Spleen (tissue), 11 donors: ENCODE measurements around the gene TCEAL5. TPM values are rescaled to one million over a fixed set of nuclear protein-coding genes. Genes with fewer than 3 reads are reported as not detected.
A peak's percentile ranks its signal among the peaks of the same experiment; 100 is the strongest.

ENCODE experiments used
- DNase-seq: peaks from one replicate; pipeline ENCODE4 v3.0.0-alpha.2; 2020
- H3K27ac ChIP-seq, 8 donors: fragments of 200-600 bp; sonication (generic) in 7 of 8; 1 replicate in 4 of 8; 2 replicates in 4 of 8; pipeline versions ENCODE4 v1.5.0 to v1.8.0; 2016 to 2021; ENCODE audit warnings: inconsistent platforms in 4 of 8, mild to moderate bottlenecking in 4 of 8, moderate library complexity in 1 of 8
- H3K27me3 ChIP-seq, 7 donors: fragments of 200-600 bp; sonication (generic) in 6 of 7; replicated peaks in 1 of 7; 1 replicate in 4 of 7; 2 replicates in 3 of 7; pipeline versions ENCODE4 v1.5.0 to v1.8.0; 2016 to 2021; ENCODE audit warnings: inconsistent platforms in 3 of 7, mild to moderate bottlenecking in 1 of 7
- H3K36me3 ChIP-seq, 6 donors: fragments of 200-600 bp; sonication (generic) in 5 of 6; 1 replicate in 4 of 6; 2 replicates in 2 of 6; pipeline versions ENCODE4 v1.5.0 to v1.8.0; 2016 to 2021; ENCODE audit warnings: inconsistent platforms in 2 of 6
- H3K4me1 ChIP-seq, 6 donors: fragments of 200-600 bp; sonication (generic) in 5 of 6; 1 replicate in 3 of 6; 2 replicates in 3 of 6; pipeline versions ENCODE4 v1.5.0 to v1.8.0; 2016 to 2021; ENCODE audit warnings: inconsistent platforms in 3 of 6
- H3K4me3 ChIP-seq, 8 donors: fragments of 200-600 bp; sonication (generic) in 7 of 8; 1 replicate in 4 of 8; 2 replicates in 4 of 8; pipeline versions ENCODE4 v1.5.0 to v1.8.0; 2016 to 2021; ENCODE audit warnings: inconsistent platforms in 4 of 8, mild to moderate bottlenecking in 4 of 8, moderate library complexity in 2 of 8
- H3K9me3 ChIP-seq, 8 donors: fragments of 200-600 bp; sonication (generic) in 7 of 8; 1 replicate in 4 of 8; 2 replicates in 4 of 8; pipeline versions ENCODE4 v1.5.0 to v1.8.0; 2016 to 2021; ENCODE audit warnings: inconsistent platforms in 4 of 8
- CTCF ChIP-seq, 11 experiments: fragments of 200-600 bp in 7 of 11; fragments of 450-650 bp in 4 of 11; sonication (generic) in 4 of 11; IDR thresholded peaks in 8 of 11; conservative IDR thresholded peaks in 3 of 11; 1 replicate in 7 of 11; 2 replicates in 4 of 11; pipeline versions ENCODE4 v1.4.0 to v1.8.0; 2016 to 2021; ENCODE audit warnings: antibody characterized with exemption in 11 of 11, inconsistent platforms in 4 of 11, mild to moderate bottlenecking in 1 of 11
- POLR2A ChIP-seq, 3 donors: fragments of 450-650 bp; IDR thresholded peaks; one replicate each; pipeline ENCODE4 v1.5.1; 2017; ENCODE audit warnings: antibody characterized with exemption in 3 of 3, mild to moderate bottlenecking in 1 of 3
- POLR2AphosphoS5 ChIP-seq, 3 donors: sonication (generic); formaldehyde crosslinking; IDR thresholded peaks; one replicate each; pipeline ENCODE4 v1.5.1; 2017; ENCODE audit warnings: antibody characterized with exemption in 3 of 3
- WGBS, 5 donors: extraction: QIAGEN DNeasy Blood & Tissue Kit in 3 of 5; methylation state at CpG; one replicate each; pipeline versions ENCODE4 v1.1.5 to v1.1.7; 2013 to 2018; 5-methylcytosine and 5-hydroxymethylcytosine counted together
- intact Hi-C: fragments of 100-400 bp; cut with DNase I; formaldehyde crosslinking; loops from one replicate; pipeline ENCODE4 v1.15.0; 2023; ENCODE audit warnings: low total_unique reads
- polyA plus RNA-seq, 3 donors: library from polyadenylated mRNA; stranded (reverse); fragments of 200-250 nt; gene quantifications; one replicate each; pipeline ENCODE4 v1.2.1, GENCODE V29; 2013
- total RNA-seq, 7 donors: library from RNA; depleted of rRNA in 3 of 7; stranded (reverse); fragments of >200 nt in 3 of 7; fragmentation: NEBNext Ultra II Directional in 4 of 7; extraction: Animal tissue kit (Norgen Biotek cat#: 25700) in 4 of 7; gene quantifications; one replicate each; pipeline versions ENCODE4 v1.1.0 to v1.2.1, GENCODE V29; 2016 to 2021
- donor health status: healthy with polysubstance abuse.
- donor health status: DM: no; HTN: no; CAD: no; lungs with moderate emphysema.
- donor health status: DM: no; HTN: no; CAD: no.
- donor health status: Bipolar disorder and iron deficiency.
- donor health status: healthy.
- donor health status: DM: no; HTN: no; CAD: no.
- donor health status: DM: yes; HTN: yes; CAD: no.

TCEAL5 gene
- total and polyA plus RNA-seq, 10 donors = 0.92 TPM; not detected in 9

DNA sequence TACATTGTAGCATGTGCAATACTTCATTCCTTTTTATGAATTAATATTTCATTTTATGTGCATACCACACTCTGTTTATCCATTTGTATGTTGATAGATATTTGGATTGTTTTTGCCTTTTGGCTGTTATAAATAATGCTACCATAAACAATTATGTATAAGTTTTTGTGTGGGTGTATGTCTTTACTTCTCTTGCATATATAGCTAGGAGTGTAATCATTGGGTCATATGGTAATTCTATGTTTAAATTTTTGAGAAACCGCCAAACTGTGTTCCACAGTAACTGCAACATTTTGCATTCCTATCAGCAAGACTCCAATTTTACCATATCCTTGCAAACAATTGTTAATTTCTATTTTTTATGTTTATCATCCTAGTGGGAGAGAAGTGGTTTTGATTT is 3.1 kb upstream of the TCEAL5 start:
- no peak for TF ChIP-seq CTCF (IDR thresholded peaks at IDR 0.05 in 8 of 11, conservative IDR thresholded peaks at IDR 0.05 in 3 of 11)
- no peak for TF ChIP-seq POLR2A (IDR thresholded peaks at IDR 0.05)
- TF ChIP-seq POLR2AphosphoS5 (IDR thresholded peaks at IDR 0.05) = no peak
- Histone ChIP-seq H3K27me3 (peaks cover 0 to 61% (median 11%) of the 10 kb centered on the region in 7 donors), H3K4me3 (no peak overlapping the region), H3K9me3 (no peaks in the 10 kb centered on the region), H3K36me3 (no peaks in the 10 kb centered on the region), H3K27ac (no peak overlapping the region), H3K4me1 (peaks cover 0 to 5% (median 0%) of the 10 kb centered on the region in 6 donors)
- DNase-seq = no peak
- intact Hi-C loops = no loop called here
- WGBS, 5 donors = 56 to 100% (median 89%) methylated on average over 1 of the region's 1 CpG

DNA sequence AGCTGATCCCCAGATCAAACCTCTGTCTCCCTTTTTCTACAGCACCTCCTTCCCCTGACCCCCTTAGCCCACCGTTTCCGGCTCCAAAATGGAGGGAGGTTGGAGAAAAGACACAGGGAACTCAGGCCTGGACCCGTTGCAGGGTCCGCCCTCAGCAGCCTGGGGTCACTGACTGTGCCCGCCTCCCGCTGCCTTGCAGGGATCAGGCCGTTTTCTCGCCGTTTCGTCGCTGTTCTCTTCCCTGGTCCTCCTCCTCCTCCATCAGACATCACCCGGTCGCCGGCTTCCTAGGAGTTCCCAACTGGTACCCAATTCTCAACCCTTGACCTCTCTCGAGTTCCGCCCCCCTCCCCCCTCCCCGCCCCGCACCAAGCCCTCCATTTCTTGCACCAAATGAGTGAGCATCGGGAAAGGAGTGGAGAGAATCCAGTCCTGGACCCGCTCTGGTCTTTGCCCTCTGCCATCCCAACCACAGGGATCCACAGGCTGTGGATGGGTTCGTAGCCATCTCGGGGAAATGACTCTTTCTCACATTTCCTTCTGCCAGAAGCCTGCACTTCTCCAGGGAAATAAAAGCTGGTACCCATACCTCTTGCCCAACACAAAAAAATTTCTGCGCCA is 493 bp downstream of the TCEAL5 start:
- H3K4me3 ChIP-seq = peak overlapping the region in 1 of 8 donors; percentile 23
- WGBS, 5 donors = 14 to 37% (median 18%) methylated on average over 18 to 23 of the region's 23 CpGs
- peak; percentile 55 for DNase-seq

DNA sequence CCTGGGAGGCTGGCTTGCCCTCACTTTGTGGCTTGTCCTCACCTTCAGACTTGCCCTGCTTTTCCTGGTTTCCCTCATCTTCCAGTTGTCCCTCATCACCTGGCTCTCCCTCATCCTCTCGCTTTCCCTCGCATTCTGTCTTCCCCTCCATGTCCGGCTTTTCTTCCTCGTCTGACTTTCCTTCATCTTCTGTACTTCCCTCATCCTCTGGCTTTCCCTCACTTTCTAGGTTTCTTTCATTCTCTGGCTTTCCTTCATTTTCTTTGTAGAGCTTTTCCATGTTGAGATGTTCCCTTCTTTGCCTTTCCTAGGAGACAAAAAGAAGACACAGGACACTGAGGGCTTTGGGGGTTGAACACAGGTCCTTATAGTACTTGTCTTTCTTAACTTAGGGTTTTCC is 2.3 kb downstream of the TCEAL5 start:
- no peak for TF ChIP-seq CTCF (IDR thresholded peaks at IDR 0.05 in 8 of 11, conservative IDR thresholded peaks at IDR 0.05 in 3 of 11)
- intact Hi-C loops = no loop called here
- Histone ChIP-seq H3K4me3 (no peak overlapping the region), H3K27ac (no peak overlapping the region), H3K9me3 (no peaks in the 10 kb centered on the region), H3K27me3 (peaks cover 0 to 49% (median 8%) of the 10 kb centered on the region in 7 donors), H3K36me3 (no peaks in the 10 kb centered on the region), H3K4me1 (peaks cover 0 to 5% (median 0%) of the 10 kb centered on the region in 6 donors)
- 84 to 96% (median 95%) methylated on average over 4 of the region's 4 CpGs for WGBS, 5 donors
- DNase-seq = no peak

More for the DNA sequence above, 493 bp downstream of the TCEAL5 start:
- TF ChIP-seq POLR2A (IDR thresholded peaks at IDR 0.05) = no peak
- no peak for TF ChIP-seq POLR2AphosphoS5 (IDR thresholded peaks at IDR 0.05)
- TF ChIP-seq CTCF (IDR thresholded peaks at IDR 0.05 in 8 of 11, conservative IDR thresholded peaks at IDR 0.05 in 3 of 11) = no peak
- H3K4me1 ChIP-seq = peaks cover 0 to 5% (median 0%) of the 10 kb centered on the region in 6 donors
- H3K36me3 ChIP-seq = no peaks in the 10 kb centered on the region
- H3K9me3 ChIP-seq = no peaks in the 10 kb centered on the region
- H3K27ac ChIP-seq = no peak overlapping the region
- H3K27me3 ChIP-seq = peaks cover 0 to 58% (median 8%) of the 10 kb centered on the region in 7 donors
- intact Hi-C loops = no loop called here

GRCh38 chrX:103258275-103258674 is 18.3 kb downstream of the TCEAL5 start:
- intact Hi-C loops = no loop called here
- TF ChIP-seq POLR2A (IDR thresholded peaks at IDR 0.05) (no peak), CTCF (IDR thresholded peaks at IDR 0.05 in 8 of 11, conservative IDR thresholded peaks at IDR 0.05 in 3 of 11) (no peak), POLR2AphosphoS5 (IDR thresholded peaks at IDR 0.05) (no peak)
- Histone ChIP-seq H3K36me3 (peaks cover 0 to 1% (median 0%) of the 10 kb centered on the region in 6 donors), H3K4me3 (no peak overlapping the region), H3K27me3 (peaks cover 0 to 7% (median 0%) of the 10 kb centered on the region in 7 donors), H3K4me1 (peaks cover 0 to 10% (median 5%) of the 10 kb centered on the region in 6 donors), H3K9me3 (no peaks in the 10 kb centered on the region), H3K27ac (no peak overlapping the region)
- no peak for DNase-seq
